ENCODE measurements around the gene CCDC159.

Gene CCDC159

DNA sequence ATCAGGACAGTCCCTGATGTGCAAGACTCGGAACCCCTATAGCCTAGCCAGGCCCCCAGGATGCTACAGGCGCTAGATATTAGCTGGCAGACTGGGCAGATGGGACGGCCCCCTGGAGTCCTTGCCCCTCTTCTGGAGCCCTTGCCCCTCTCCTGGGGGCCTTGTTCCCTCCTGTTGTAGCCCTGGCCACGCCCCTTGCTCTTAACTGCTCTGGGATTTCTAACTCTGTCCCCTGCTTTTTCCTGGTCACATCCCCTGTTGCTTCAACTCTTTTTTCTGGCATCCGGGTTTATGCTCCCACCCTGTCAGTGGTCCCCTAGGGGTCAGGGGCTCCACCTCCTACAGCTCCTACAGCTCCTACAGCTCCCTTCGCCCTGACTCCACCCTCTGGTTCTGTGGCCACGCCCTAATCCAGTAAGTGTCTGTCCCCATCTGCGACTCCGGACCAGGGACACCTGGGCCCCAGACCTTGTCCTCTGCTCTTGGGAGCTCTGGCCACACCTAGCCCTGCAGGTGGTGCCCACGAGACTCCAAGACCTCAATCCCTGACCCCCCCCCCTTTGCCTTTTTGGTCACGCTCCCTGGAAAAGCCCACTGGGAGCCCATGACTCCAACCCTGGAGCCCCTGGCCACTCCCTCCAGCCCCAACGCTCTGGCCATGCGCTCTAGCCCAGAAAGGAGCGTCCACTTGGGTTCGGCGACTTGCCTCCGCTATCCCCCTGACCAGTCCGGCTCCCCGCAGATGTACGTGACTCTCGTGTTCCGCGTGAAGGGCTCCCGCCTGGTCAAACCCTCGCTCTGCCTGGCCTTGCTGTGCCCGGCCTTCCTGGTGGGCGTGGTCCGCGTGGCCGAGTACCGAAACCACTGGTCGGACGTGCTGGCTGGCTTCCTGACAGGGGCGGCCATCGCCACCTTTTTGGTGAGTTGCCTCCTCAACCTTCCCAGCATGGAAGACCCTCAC lies 15.7 kb downstream of the CCDC159 start:
- no peak overlapping the region for H3K27ac ChIP-seq (ENCODE audit: low read length)
- H3K4me1 ChIP-seq (ENCODE audit: control insufficient read depth, low read depth, low read length): no peaks in the 10 kb centered on the region
- H3K4me3 ChIP-seq (ENCODE audit: low read length): peak overlapping the region; percentile 52
- H3K36me3 ChIP-seq (ENCODE audit: control insufficient read depth, low read depth, low read length): no peaks in the 10 kb centered on the region
- no peak overlapping the region for H3K9ac ChIP-seq (ENCODE audit: low read length)
- peaks cover 6% of the 10 kb centered on the region for H3K27me3 ChIP-seq (ENCODE audit: control insufficient read depth, insufficient read depth, low read length)
- no peaks in the 10 kb centered on the region for H3K9me3 ChIP-seq (ENCODE audit: control insufficient read depth, low read depth, low read length)

DNA sequence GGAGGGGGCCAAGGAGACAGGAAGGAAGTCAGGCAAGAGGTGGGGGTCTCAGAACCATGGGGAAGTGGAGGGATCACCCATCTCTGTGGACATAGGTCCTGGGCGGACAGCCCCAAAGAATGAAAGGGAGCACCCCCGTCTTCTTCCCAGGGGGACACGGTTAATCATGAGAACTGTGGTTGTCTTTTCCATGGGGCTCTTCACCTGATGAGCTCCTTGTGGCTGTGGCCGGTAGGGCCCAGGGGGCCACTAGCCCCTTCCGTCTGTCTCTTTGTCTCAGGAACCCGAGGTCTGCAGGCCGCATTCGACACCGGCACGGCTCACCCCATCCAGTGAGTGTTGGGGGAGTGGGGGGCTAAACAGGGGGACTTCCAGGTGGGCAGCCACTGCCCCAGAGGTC lies 17.6 kb downstream of the CCDC159 start:
- peaks cover 6% of the 10 kb centered on the region for H3K27me3 ChIP-seq (ENCODE audit: control insufficient read depth, insufficient read depth, low read length)
- H3K4me3 ChIP-seq (ENCODE audit: low read length): no peak overlapping the region
- no peaks in the 10 kb centered on the region for H3K9me3 ChIP-seq (ENCODE audit: control insufficient read depth, low read depth, low read length)
- H3K4me1 ChIP-seq (ENCODE audit: control insufficient read depth, low read depth, low read length): no peaks in the 10 kb centered on the region
- no peak overlapping the region for H3K9ac ChIP-seq (ENCODE audit: low read length)
- H3K27ac ChIP-seq (ENCODE audit: low read length): no peak overlapping the region
- H3K36me3 ChIP-seq (ENCODE audit: control insufficient read depth, low read depth, low read length): no peaks in the 10 kb centered on the region

DNA sequence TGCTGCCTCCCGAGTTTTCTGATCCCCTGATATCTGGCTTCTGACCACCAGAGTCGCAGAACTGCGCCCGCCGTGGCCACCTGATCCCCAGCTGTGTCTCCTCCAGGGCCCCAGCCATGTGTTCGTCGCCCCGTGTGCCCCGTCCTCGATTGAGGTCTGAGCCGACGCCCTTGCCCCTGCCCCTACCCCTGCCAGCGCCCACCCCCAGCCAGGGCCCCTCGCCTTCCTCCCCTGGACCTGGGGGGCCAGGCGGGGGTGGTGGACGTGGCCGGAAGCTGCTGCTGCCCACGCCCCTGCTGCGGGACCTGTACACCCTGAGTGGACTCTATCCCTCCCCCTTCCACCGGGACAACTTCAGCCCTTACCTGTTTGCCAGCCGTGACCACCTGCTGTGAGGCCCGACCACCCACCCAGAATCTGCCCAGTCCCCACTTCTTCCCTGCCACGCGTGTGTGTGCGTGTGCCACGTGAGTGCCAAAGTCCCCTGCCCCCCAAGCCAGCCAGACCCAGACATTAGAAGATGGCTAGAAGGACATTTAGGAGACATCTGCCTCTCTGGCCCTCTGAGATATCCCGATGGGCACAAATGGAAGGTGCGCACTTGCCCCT lies 18.1 kb downstream of the CCDC159 start:
- Histone ChIP-seq H3K4me1 (ENCODE audit: control insufficient read depth, low read depth, low read length) (no peaks in the 10 kb centered on the region), H3K4me3 (ENCODE audit: low read length) (no peak overlapping the region), H3K9ac (ENCODE audit: low read length) (no peak overlapping the region), H3K27ac (ENCODE audit: low read length) (no peak overlapping the region), H3K27me3 (ENCODE audit: control insufficient read depth, insufficient read depth, low read length) (peaks cover 6% of the 10 kb centered on the region), H3K36me3 (ENCODE audit: control insufficient read depth, low read depth, low read length) (no peaks in the 10 kb centered on the region), H3K9me3 (ENCODE audit: control insufficient read depth, low read depth, low read length) (no peaks in the 10 kb centered on the region)

DNA sequence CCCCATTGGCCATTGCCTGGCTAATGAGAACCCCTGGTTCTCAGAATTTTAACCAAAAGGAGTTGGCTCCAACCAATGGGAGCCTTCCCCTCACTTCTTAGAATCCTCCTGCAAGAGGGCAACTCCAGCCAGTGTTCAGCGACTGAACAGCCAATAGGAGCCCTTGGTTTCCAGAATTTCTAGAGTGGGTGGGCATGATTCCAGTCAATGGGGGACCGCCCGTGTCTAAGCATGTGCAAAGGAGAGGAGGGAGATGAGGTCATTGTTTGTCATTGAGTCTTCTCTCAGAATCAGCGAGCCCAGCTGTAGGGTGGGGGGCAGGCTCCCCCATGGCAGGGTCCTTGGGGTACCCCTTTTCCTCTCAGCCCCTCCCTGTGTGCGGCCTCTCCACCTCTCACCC lies 18.6 kb downstream of the CCDC159 start:
- Histone ChIP-seq H3K4me1 (ENCODE audit: control insufficient read depth, low read depth, low read length) (no peaks in the 10 kb centered on the region), H3K27ac (ENCODE audit: low read length) (no peak overlapping the region), H3K27me3 (ENCODE audit: control insufficient read depth, insufficient read depth, low read length) (peaks cover 6% of the 10 kb centered on the region), H3K9ac (ENCODE audit: low read length) (no peak overlapping the region), H3K36me3 (ENCODE audit: control insufficient read depth, low read depth, low read length) (no peaks in the 10 kb centered on the region), H3K9me3 (ENCODE audit: control insufficient read depth, low read depth, low read length) (no peaks in the 10 kb centered on the region), H3K4me3 (ENCODE audit: low read length) (no peak overlapping the region)

DNA sequence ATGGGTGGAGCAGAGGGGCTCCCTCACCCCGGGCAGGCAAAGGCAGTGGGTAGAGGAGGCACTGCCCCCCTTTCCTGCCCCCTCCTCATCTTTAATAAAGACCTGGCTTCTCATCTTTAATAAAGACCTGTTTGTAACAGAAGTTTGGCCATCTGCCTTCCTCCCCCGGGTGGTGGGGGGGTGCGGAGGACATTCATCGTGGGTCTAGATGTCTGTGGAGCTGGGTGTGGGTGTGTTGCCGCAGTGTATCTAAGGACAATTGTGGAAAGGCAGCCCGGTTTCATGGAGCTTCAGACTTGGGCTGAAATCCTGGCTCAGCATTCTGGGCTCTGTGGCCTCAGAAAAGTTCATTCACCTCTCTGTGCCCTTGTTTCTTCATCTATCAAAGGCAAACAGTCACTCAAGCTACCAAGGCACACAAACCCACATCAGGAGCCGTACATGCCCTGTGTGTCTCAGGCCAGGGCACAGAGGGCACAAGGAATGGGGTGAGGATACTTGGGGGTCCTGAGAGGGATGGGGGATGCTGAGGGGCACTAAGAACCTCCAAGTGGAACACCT lies 19.3 kb downstream of the CCDC159 start:
- no peaks in the 10 kb centered on the region for H3K9me3 ChIP-seq (ENCODE audit: control insufficient read depth, low read depth, low read length)
- H3K4me1 ChIP-seq (ENCODE audit: control insufficient read depth, low read depth, low read length): no peaks in the 10 kb centered on the region
- H3K9ac ChIP-seq (ENCODE audit: low read length): no peak overlapping the region
- H3K4me3 ChIP-seq (ENCODE audit: low read length): no peak overlapping the region
- H3K27me3 ChIP-seq (ENCODE audit: control insufficient read depth, insufficient read depth, low read length): peaks cover 4% of the 10 kb centered on the region
- H3K36me3 ChIP-seq (ENCODE audit: control insufficient read depth, low read depth, low read length): no peaks in the 10 kb centered on the region
- no peak overlapping the region for H3K27ac ChIP-seq (ENCODE audit: low read length)

DNA sequence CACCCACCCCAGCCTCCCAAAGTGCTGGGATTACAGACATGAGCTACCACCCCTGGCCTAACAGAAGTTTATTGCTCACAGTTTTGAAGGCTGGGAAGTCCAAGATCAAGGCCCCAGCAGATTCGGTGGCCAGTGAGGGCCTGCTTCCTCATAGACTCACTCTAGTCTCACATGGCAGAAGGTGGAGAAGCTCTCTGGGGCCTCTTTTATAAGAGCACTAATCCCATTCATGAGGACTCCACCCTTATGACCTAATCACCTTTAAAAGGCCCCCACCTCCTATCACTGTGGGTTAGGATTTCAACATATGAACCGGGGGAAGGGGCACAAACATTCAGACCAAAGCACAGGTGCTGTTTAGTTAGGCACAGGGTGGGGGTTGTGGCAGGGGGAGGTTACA lies 21.2 kb downstream of the CCDC159 start:
- no peak overlapping the region for H3K27ac ChIP-seq (ENCODE audit: low read length)
- H3K4me1 ChIP-seq (ENCODE audit: control insufficient read depth, low read depth, low read length): no peaks in the 10 kb centered on the region
- H3K9me3 ChIP-seq (ENCODE audit: control insufficient read depth, low read depth, low read length): no peaks in the 10 kb centered on the region
- H3K36me3 ChIP-seq (ENCODE audit: control insufficient read depth, low read depth, low read length): no peaks in the 10 kb centered on the region
- no peak overlapping the region for H3K9ac ChIP-seq (ENCODE audit: low read length)
- no peaks in the 10 kb centered on the region for H3K27me3 ChIP-seq (ENCODE audit: control insufficient read depth, insufficient read depth, low read length)
- H3K4me3 ChIP-seq (ENCODE audit: low read length): no peak overlapping the region

DNA sequence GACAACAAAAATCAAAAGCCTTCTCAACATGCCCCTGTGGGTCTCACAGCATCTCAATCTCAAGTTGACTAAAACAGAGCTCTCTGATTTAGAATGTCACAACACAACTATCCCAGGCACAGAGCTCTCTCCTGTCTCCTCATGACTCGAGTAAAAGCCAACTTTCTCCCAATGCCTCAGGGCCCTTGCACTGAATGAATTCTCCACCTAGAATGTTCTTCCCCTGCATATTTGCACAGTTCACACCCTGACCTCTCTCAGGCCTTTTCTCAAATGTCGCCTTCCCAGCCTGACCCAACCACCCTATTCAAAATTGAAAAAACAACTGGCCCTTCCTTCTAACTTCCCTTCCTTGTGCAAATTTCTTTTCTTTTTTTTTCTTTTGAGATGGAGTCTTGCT lies 24.4 kb downstream of the CCDC159 start:
- H3K4me1 ChIP-seq (ENCODE audit: control insufficient read depth, low read depth, low read length): peaks cover 4% of the 10 kb centered on the region
- no peak overlapping the region for H3K4me3 ChIP-seq (ENCODE audit: low read length)
- no peak overlapping the region for H3K27ac ChIP-seq (ENCODE audit: low read length)
- no peaks in the 10 kb centered on the region for H3K9me3 ChIP-seq (ENCODE audit: control insufficient read depth, low read depth, low read length)
- H3K9ac ChIP-seq (ENCODE audit: low read length): no peak overlapping the region
- no peaks in the 10 kb centered on the region for H3K27me3 ChIP-seq (ENCODE audit: control insufficient read depth, insufficient read depth, low read length)
- H3K36me3 ChIP-seq (ENCODE audit: control insufficient read depth, low read depth, low read length): no peaks in the 10 kb centered on the region

DNA sequence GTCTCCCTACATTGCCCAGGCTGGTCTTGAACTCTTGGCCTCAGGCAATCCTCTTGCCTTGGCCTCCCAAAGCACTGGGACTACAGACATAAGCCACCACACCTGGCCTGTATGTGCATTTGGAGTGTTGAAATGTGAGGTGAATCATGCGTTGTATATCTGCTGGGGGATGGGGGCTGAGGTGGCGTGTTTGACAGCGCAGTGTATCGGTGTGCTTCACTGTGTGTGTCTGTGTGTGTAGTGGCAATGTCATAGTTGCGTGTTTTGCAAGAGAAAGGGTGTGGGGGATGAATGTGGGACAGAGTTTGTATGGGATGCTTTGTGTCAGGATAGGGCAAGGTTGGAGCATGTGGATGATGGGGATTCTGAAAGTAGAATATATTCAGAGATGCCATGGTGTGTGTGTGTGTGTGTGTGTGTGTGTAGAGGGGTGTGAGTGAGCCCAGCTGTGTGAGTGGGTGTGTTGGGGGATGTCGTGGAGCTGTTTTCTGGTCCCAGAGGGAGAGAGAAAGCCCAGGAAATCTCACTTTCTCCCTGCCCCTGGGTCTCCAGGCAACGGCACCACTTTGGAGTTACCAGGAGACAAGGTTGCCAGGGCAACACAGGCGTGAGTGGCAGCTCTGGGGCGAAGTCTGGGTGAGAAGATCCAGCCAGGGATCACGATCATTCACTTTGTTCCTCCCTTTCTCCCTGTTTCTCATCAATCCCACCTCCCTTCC lies 27.0 kb downstream of the CCDC159 start:
- H3K9ac ChIP-seq (ENCODE audit: low read length): no peak overlapping the region
- no peak overlapping the region for H3K4me3 ChIP-seq (ENCODE audit: low read length)
- H3K27ac ChIP-seq (ENCODE audit: low read length): no peak overlapping the region
- no peaks in the 10 kb centered on the region for H3K27me3 ChIP-seq (ENCODE audit: control insufficient read depth, insufficient read depth, low read length)
- H3K4me1 ChIP-seq (ENCODE audit: control insufficient read depth, low read depth, low read length): peaks cover 4% of the 10 kb centered on the region
- no peaks in the 10 kb centered on the region for H3K36me3 ChIP-seq (ENCODE audit: control insufficient read depth, low read depth, low read length)
- no peaks in the 10 kb centered on the region for H3K9me3 ChIP-seq (ENCODE audit: control insufficient read depth, low read depth, low read length)

DNA sequence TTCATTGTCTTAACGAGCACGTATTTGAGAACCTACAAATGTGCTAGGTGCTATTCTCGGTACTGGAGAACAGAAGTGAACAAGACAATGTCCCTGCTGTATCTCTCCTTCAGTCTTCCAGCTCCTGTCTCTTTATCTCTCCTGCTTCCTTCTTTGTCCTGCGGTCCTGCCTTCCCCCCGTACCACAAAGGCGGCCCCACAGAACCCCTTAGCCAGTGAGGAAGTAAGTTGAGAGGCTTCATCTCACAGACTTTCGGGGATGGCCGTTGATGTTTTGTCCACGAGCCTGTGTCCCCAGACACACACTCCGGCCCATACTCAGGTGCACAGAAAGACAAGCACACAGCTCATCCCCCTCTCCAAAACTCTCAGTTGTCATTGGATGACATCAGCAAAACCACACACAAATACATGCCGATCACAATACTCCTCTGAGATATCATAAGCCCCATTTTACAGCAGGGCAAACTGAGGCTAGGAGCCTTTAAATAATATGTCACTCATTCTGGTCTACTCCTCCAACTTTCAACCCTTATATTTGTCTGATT lies 27.6 kb downstream of the CCDC159 start:
- H3K9me3 ChIP-seq (ENCODE audit: control insufficient read depth, low read depth, low read length): no peaks in the 10 kb centered on the region
- H3K9ac ChIP-seq (ENCODE audit: low read length): no peak overlapping the region
- H3K4me1 ChIP-seq (ENCODE audit: control insufficient read depth, low read depth, low read length): peaks cover 4% of the 10 kb centered on the region
- no peaks in the 10 kb centered on the region for H3K27me3 ChIP-seq (ENCODE audit: control insufficient read depth, insufficient read depth, low read length)
- no peak overlapping the region for H3K27ac ChIP-seq (ENCODE audit: low read length)
- H3K4me3 ChIP-seq (ENCODE audit: low read length): peak overlapping the region; percentile 95
- no peaks in the 10 kb centered on the region for H3K36me3 ChIP-seq (ENCODE audit: control insufficient read depth, low read depth, low read length)

DNA sequence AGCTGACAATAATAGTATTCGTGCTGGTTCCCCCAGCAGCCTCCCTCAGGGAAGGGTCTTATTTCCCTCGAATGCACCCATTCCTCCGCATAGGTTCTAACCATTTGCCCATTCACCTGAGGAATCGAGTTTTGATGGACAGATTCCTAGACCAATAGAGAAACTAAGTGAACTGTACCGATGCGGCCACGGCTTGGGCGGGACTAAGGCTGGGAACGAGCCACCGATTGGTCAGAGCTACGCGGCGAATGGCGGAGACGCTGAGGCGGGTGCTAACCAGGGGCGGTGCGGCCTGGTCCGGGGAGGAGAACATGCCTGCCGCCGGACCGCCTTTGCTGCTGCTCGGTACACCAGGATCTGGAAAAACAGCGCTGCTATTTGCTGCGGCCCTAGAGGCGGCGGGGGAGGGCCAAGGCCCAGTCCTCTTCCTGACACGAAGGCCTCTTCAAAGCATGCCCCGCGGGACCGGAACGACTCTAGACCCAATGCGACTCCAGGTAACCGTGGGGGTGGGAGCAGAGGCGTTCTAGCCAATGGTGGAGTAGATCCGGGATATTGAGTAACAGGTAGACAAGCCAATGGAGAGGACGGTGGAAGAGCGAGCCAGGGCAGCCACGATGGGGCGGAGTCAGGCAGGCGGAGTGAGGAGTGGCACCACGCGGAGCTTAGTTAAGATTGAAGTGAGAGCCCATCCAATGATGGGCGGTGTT lies 28.3 kb downstream of the CCDC159 start, which contains the start of gene SWSAP1:
Gene SWSAP1 (plus strand): TSS at position 234 of the 710 bp plus-strand sequence. CDS start 15 bp downstream, at position 249.
- Histone ChIP-seq H3K4me1 (ENCODE audit: control insufficient read depth, low read depth, low read length) (peaks cover 4% of the 10 kb centered on the region), H3K9ac (ENCODE audit: low read length) (peak within 1 kb of the TSS; percentile 92), H3K9me3 (ENCODE audit: control insufficient read depth, low read depth, low read length) (no peaks in the 10 kb centered on the region), H3K27me3 (ENCODE audit: control insufficient read depth, insufficient read depth, low read length) (no peaks in the 10 kb centered on the region), H3K4me3 (ENCODE audit: low read length) (peak within 1 kb of the TSS; percentile 95), H3K36me3 (ENCODE audit: control insufficient read depth, low read depth, low read length) (no peaks in the 10 kb centered on the region), H3K27ac (ENCODE audit: low read length) (peak within 1 kb of the TSS; percentile 92)
